Measurements from ENCODE around the gene DCP2. TPM values are rescaled to one million over a fixed set of nuclear protein-coding genes. Genes with fewer than 3 reads are reported as not detected.

DCP2 gene
- total RNA-seq, 1 experiment from 2014 or later = 186 TPM

GRCh38 chr5:112976432-112977309, at the start of gene DCP2 (continued):
- TF ChIP-seq ZNF425 (CRISPR knock-in tag; conservative IDR thresholded peaks at IDR 0.05) = no peak
- 0 out of 2 replicates have a peak, but pooled peaks have one; percentile 8 for TF ChIP-seq NR2C2 (CRISPR knock-in tag; IDR thresholded peaks at IDR 0.05)
- peak; percentile 75 for TF ChIP-seq MYBL2 (CRISPR knock-in tag; IDR thresholded peaks at IDR 0.05)
- no peak for TF ChIP-seq ATF6 (CRISPR knock-in tag; IDR thresholded peaks at IDR 0.05)
- no peak for TF ChIP-seq ZBTB43 (CRISPR knock-in tag; IDR thresholded peaks at IDR 0.05)
- no peak for TF ChIP-seq USF2 (CRISPR knock-in tag; IDR thresholded peaks at IDR 0.05)
- TF ChIP-seq ATF3 (CRISPR knock-in tag; conservative IDR thresholded peaks at IDR 0.05) = no peak
- no peak for TF ChIP-seq RELA (CRISPR knock-in tag; IDR thresholded peaks at IDR 0.05; ENCODE audit: borderline replicate concordance)
- TF ChIP-seq SP1 (CRISPR knock-in tag; conservative IDR thresholded peaks at IDR 0.05) = peak; percentile 86
- TF ChIP-seq NR1H2 (CRISPR knock-in tag; IDR thresholded peaks at IDR 0.05) = no peak
- TF ChIP-seq FOXJ3 (CRISPR knock-in tag; IDR thresholded peaks at IDR 0.05; ENCODE audit: borderline replicate concordance) = no peak
- TF ChIP-seq ZNF121 (CRISPR knock-in tag; IDR thresholded peaks at IDR 0.05) = no peak
- TF ChIP-seq NFE2L1 (CRISPR knock-in tag; IDR thresholded peaks at IDR 0.05) = no peak; the same call in 1 of the 2 replicates
- no peak for TF ChIP-seq ERG (CRISPR knock-in tag; IDR thresholded peaks at IDR 0.05)
- peak; percentile 84 for TF ChIP-seq NFYB (CRISPR knock-in tag; conservative IDR thresholded peaks at IDR 0.05; ENCODE audit: low read depth)

GRCh38 chr5:112929336-112930081, 47.1 kb upstream of the DCP2 start:
- ChIA-PET POLR2A (no interaction called here), CTCF (interaction anchor here (0.7 kb wide), 1 partner anchor 90 kb away, joined by 5 read pairs; no protein-coding TSS in a partner anchor)
- H3K36me3 Mint-ChIP-seq = 0 out of 2 replicates have a peak, but pooled peaks cover 8% of the 10 kb centered on the region
- H3K4me1 Mint-ChIP-seq = peaks cover 2% of the 10 kb centered on the region; the same call in 1 of the 2 replicates
- no peaks in the 10 kb centered on the region for H3K9me3 Mint-ChIP-seq
- H3K27me3 Mint-ChIP-seq (ENCODE audit: low read depth) = no peaks in the 10 kb centered on the region
- ATAC-seq = no peak
- DNase-seq (ENCODE audit: low spot score) = no peak
- no peak overlapping the region for H3K4me3 Mint-ChIP-seq
- no peak overlapping the region for H3K27ac Mint-ChIP-seq
- no peak for TF ChIP-seq NR2C2 (CRISPR knock-in tag; IDR thresholded peaks at IDR 0.05)
- no peak for TF ChIP-seq ZNF281 (CRISPR knock-in tag; IDR thresholded peaks at IDR 0.05)
- TF ChIP-seq ZNF512 (CRISPR knock-in tag; IDR thresholded peaks at IDR 0.05; ENCODE audit: borderline replicate concordance) = no peak
- TF ChIP-seq JUN (CRISPR knock-in tag; IDR thresholded peaks at IDR 0.05) = no peak

Data from WTC11 (cell line).